ENCODE measurements around the gene CD96.
"Not testable (repeated sequence)": the region's sequence is repeated elsewhere in the genome, so short reads cannot be mapped to it uniquely, and the experiment has no call there.

CD96 gene

DNA sequence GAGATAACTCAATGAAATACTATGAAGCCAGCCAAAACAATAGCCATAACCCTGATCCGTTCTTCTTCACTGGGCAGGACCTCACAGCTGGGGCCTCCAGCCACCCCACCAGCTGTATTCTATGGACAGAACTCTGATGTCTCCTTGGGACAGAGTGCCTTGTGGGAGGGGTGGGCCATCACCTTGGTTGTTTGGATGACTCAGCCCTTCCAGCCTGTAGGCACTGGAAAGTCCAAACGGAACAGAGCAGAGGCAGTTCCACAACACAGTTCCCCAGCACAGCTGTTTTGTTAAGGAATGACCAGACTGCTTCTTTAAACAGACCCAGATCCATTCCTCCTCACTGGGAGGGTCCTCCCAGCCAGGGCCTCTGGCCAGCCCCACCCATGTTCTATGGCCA, 85.1 kb downstream of the CD96 start:
- DNase-seq (ENCODE audit: low read depth): no peak

DNA sequence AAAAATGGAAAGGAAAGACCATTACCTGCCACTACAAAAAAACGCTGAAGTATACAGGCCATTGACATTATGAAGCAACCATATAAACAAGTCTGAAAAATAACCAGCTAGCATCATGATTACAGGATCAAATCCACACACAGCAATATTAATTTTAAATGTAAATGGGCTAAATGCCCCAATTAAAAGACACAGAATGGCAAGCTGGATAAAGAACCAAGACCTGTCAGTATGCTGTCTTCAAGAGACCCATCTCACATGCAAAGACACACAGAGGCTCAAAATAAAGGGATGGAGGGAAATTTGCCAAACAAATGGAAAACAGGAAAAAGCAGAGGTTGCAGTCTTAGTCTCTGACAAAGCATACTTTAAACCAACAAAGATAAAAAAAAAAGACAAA, 87.0 kb downstream of the CD96 start:
- not testable (repeated sequence) for DNase-seq (ENCODE audit: low read depth)

DNA sequence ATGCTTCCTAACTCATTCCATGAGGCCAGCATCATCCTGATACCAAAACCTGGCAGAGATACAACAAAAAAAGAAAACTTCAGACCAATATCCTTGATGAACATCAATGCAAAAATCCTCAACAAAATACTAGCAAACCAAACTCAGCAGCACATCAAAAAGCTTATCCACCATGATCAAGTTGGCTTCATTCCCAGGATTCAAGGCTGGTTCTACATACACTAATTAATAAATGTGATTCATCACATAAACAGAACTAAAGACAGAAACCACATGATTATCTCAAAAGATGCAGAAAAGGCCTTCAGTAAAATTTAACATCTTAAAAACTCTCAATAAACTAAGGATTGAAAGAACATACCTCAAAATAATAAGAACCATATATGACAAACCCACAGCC, 88.6 kb downstream of the CD96 start:
- DNase-seq (ENCODE audit: low read depth): not testable (repeated sequence)

DNA sequence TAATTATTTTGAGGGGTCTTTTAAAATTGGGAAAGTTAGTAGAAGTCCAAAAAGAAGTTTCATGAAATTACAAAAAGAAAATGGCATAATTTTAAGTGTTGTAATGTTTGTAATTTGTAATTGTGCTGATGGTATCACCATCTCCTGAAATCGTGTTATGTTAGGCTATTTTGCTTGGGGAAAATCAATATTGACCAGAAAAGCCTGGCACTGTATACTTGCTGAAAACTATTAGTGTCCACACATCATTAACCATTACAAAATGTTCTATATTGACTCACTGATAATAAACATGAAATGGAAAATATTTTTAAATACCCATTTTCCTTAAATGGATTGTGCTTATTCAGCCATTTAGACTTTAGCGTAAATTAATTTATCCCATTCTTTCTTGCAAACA, 93.4 kb downstream of the CD96 start:
- DNase-seq (ENCODE audit: low read depth): no peak

DNA sequence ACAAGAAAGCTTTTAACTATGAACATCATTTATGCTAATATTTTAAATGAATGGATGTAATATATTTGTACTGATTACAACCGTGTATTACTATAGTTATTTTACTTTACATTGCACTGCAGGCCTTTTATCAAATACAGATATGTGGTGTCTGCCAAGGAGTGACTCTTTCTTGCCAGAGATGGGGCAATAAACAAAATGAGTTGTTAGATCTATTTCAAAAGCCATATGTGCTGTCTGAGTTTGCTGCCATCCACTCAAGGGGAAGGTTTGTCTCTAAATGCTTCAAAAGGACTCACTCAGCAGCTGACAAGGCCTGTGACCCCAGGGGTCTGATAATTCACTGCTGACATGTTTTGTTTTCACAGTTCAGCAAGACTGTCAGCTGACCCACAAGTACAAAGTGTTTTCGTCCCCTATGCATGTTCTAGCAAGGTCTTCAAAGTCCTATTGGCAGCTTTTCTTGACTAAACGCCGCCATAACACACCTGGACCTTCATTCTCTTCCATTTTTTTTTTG, 94.4 kb downstream of the CD96 start:
- DNase-seq (ENCODE audit: low read depth): no peak

DNA sequence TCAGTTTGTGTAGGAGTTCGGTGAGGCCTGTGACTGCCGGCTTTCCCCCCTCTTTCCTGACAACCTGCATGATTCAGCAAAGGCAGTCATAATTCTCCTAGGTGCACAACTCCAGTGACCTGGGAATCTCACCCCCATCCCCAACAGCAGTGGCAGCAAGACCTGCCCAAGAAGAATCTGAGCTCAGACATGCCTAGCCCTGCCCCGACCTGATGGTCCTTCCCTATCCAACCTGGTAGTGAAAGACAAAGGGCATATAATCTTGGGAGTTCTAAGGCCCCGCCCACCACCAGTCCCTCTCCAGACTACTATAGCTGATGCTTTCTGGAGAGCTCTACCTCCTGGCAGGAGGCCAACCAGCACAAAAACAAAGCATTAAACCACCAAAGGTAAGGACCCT, 97.3 kb downstream of the CD96 start:
- no peak for DNase-seq (ENCODE audit: low read depth)

DNA sequence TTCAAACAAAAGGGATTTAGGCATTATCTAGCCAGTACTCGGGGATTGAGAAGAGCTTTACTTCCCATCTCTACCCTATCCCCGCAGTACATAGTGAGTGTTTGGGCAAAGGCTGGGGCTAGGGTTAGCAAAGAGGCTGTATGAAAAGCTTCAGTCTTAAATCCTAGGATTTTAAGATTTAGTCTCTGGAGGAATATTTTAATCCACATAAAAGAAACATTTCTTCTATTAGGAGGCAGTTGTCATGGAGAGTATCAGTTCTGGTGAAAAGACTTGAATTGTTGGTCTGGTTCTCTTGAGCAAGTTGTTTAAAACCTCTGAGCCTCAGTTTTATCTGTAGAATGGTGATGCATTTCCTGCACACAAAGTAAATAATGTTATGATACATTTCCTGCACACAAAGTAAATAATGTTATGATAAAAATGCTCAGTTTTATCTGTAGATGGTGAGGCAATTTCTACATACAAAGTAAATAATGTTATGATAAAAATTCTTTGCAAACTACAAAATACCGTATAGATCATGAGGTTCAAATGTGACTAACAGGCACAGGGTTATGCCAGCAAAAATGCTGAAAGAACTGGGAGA, 107.1 kb downstream of the CD96 start:
- no peak for DNase-seq (ENCODE audit: low read depth)

DNA sequence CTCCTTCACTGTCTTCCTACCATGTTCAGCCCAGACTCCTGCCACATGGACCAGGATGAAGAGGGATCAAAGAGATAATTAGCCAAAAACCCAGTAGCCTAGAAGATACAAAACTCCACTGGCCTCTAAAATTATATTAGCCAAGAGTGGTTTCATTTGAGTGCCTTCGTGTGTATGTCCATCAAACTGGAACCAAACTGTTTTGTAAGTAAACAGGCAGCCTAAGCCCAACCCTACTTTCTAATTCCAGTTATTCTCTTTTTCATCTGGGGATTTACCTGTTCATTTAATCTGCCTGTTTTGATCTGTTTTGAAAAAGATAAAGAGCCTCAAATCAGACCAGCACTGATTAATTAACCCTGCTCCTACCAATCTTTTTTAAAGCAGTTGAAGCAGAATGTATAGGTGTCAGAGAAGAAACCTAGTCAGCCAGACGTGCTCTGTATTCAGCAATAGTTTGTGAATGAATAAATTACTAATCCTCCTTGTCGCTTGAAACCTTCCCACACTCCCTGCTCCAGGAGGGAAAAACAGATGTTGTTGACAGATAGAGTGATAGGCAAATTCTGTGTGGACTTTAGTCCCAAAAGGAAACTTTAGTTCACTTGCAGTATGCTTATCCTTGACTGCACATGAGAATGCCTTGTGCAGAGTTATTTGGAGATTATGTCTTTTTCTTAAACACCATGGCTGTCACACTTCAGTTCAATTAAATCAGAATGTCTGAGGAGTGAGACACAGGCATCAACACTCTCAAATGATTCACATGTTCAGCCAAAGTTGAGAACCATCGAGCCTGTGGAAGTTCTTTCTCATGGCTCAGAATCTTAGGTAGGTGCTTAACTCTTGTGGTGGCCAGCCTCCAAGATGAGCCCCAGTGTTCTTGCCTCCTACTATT, 108.6 kb downstream of the CD96 start:
- no peak for DNase-seq (ENCODE audit: low read depth)

DNA sequence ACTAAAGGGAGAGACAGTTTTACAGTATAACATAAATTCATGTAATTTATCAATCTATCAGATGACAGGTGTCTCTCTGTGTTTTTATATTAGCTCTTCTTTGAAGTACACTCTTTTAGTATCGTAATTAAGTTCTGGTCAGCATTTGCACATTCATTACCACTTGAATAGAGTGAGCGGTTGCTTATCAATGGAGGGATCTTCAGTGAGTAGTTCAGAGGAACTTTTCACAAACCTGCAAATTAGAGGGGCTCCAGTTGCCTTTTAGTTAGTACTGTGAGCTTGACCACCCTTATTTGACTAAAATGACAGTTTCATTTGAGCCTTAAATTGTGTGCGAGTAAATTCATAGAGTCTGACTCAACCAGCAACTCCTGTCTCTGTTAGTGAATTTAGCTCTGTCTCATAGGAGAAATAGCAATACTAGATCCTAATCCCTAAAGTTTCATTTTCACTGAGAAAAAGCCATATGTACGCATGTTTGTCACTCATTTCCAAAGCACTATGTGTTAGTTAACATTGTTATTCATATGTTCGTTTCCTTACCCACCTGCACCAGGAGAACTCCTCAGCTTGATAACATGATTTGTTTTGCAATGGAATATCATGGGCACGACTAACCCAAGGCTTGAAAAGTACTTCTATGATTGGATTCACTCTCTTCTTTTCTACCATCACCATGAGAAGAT, 110.6 kb downstream of the CD96 start:
- no peak for DNase-seq (ENCODE audit: low read depth)

DNA sequence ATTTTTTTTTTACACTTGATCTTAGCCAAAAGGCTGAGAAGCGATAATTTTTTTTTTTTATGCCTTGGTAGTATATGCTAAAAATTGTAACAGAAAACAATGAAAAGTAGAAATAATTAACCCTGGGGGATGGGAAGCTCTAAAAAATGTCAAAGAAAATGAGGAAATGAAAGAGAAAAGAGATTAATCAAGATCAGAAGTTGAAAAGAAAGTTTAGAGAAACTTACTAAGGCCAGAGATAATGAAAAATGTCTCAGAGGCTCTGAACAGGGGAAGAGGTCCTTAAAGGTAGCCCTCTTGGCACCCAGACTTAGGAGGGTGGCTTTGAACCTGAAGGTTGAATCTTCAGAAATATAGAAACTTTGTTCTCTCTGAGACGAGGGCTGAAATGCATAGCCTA, 111.8 kb downstream of the CD96 start:
- no peak for DNase-seq (ENCODE audit: low read depth)

DNA sequence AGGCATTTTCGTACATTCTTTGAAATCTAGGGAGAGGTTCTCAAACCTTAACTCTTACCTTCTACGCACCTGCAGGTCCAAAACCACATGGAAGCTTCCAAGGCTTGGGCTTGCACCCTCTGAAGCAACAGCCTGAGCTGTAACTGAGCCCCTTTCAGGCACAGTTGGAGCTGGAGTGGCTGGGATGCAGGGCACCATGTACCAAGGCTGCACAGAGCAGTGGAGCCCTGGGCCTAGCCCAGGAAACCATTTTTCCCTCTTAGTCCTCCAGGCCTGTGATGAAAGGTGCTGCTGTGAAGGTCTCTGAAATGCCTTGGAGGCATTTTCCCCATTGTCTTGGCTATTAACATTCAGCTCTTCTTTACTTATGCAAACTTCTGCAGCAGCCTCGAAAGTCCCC, 120.0 kb downstream of the CD96 start:
- no peak for DNase-seq (ENCODE audit: low read depth)

DNA sequence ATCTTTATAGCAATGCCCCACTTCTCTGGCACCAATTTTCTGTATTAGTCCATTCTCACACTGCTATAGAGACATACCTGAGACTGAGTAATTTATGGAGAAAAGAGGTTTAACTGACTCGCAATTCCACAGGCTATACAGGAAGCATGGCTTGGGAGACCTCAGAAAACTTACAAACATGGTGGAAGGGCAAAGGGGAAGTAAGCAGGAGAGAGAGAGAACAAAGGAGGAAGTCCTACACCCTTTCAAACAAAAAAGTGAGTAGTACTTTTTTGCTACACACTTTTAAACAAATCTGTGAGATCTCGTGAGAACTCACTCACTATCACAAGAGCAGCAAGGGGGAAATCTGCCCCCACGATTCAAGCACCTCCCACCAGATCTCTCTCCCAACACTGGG, 120.9 kb downstream of the CD96 start:
- DNase-seq (ENCODE audit: low read depth): no peak

DNA sequence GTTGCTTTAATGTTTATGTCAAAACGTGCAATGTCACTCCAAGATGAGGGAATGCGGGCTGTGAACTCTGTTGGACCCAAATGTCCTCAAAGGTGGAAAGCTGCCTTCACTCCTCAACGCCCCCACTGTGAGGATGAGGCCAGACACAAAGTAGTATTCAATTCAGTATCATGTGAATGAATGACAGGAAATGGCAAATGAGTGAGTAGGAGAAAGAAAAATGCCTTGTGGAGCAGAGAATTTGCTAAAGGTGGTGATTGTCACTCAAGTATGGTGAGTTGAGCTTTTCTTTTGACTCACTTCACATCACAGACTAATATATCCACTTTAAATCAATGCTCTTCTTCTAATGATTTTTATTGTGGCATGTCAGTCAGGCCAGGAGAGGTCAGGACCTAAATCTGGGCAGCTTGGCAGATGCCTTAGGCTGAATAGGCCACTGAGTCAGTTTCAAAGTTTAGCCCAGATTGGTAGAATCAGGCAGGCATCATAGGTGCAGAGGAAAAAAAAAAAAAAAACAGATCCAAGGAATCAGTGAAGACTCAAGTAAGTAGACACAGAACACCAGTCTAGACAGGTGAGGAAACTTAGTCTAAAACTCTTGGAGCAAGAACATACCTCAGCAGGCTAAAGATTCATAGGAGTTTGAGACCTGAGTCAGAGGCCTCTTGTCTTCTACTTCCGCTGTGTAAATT, 124.2 kb downstream of the CD96 start:
- no peak for DNase-seq (ENCODE audit: low read depth)

DNA sequence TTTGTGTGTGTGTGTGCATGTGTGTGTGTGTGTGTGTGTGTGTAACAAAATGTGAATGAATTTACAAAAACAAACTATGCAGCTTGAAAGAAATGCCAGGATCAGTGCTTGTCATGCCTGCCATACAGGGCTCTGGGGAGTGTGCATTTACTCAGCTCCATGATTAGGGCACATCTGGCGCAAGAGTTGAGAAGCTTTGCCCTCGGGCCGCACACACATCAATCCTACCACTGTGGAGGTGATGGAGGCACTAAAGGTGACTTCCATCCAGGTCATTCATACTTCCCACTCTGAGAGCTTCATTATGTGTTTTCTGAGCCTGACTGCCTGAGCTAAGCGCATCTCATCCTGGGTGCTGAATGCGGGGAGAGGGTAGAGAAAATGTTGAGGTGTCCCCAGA, 125.2 kb downstream of the CD96 start:
- DNase-seq (ENCODE audit: low read depth): no peak

DNA sequence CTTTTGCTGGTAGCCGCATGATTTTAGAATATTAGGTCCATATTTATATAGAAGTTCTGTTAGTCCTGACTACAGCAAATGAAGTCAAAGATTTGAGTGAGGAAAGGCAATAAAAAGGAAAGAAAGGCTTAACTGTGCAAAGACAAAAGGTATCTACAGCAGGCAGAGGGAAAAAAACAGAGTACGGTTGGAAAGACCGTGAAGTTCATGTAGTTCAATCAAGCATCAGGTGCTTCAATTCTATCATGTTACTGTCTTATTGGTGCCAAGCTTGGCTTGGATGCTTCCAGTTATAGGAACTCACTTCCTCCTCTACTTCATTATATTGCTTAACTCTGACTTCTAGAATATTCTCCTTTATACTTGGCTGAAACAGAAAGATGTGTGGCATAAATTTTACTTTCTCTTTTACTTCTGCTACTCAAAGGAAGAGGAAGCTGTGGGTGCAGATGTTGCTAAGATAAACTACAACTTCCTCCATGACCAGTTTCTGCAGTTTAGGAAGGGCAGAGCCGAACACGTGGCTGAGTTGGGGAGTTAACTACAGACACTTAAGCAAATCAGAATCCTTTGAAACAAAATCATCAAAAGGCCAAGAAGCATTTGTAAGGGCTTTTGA, 125.7 kb downstream of the CD96 start:
- DNase-seq (ENCODE audit: low read depth): peak; percentile 38

DNA sequence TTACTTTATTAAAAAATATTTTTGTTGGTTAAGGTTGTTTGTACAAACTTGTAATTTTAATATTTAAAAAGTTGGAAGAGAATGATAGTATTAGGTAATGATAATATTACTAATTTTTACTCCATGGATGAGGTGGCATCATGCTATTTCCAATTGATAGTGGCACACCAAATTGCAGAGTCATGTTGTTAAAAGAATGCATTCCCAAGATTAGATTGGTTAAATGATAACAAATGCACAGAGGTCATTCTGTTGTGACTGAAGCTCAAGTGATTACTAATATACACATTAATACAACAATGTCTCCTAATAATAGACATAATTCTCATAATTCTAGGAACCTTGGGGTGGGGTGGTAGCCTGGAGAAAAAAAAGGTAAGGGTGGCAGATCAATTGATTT, 126.3 kb downstream of the CD96 start:
- no peak for DNase-seq (ENCODE audit: low read depth)

DNA sequence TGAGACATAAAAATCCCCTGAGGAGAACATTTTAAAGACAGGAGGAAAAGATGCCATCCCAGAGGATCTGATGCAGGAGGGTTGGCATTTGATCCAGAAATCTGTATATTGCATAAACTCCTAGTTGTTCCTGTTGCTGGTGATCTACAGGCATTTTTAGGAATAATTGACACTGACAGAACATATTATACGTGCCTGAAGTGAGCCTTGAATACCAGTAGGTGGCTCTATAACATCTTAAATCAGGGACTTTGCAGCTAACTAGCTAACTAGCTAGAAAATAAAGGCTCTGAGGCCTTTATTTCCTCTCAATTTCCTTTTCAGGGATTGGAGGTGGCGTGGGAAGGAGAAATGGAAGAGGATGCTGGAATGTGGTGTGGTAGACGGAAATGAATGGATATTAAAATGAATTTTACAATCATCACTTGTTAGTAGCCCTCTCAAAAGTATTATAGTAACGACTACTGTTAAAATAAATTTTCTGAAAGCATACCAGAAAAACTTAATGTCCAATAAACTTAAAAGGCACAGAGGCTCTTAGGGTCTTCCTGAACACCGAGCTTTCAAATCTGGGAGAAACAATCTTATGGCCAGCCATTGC, 127.0 kb downstream of the CD96 start:
- DNase-seq (ENCODE audit: low read depth): no peak

DNA sequence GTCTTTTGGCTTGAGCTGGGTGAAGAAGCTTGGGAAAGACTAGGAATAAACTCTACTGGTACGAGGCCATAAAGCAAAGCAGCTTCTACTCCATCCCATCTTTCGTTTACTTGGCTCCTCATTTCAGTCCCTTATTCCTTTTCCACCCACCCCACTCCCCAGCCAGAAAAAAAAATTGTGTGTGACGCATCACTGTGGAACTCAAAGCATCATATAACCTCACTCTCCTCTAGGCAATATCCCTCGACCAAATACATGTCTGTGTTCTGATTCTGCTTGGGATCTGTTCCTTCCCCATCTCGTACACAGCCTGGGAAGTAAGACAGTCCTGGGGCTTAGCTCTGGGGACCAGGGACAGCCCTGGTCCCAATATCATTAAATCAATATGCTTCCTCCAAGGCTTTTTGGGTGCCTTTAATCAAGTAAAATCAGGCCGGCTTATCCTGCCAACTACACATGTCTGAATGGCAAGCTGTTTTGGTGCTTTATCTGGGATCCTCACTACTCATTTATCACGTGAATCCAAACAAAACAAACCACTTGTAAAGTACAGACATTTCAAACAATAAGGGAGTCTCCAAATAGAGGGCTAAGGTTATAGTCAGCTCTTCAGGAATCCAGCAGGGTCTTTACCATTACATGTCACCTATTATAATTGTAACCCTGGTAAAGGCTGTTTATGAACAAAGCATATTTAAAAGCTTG, 128.1 kb downstream of the CD96 start:
- no peak for DNase-seq (ENCODE audit: low read depth)

DNA sequence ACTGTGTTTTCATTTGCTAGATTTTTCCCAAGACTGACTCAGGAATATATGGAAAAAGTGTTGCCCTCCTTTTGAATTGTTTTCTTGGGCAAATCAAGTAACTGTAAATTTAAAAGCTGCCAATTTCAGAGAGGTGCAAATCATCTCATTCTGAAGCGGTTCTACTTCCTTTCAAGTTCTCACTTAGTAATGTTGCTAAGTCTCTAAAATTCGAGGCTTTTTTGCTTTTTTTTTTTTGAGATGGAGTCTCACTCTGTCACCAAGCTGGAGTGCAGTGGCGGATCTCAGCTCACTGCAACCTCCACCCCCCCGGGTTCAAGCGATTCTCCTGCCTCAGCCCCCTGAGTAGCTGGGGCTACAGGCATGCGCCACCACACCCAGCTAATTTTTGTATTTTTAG, 130.5 kb downstream of the CD96 start:
- not testable (repeated sequence) for DNase-seq (ENCODE audit: low read depth)

DNA sequence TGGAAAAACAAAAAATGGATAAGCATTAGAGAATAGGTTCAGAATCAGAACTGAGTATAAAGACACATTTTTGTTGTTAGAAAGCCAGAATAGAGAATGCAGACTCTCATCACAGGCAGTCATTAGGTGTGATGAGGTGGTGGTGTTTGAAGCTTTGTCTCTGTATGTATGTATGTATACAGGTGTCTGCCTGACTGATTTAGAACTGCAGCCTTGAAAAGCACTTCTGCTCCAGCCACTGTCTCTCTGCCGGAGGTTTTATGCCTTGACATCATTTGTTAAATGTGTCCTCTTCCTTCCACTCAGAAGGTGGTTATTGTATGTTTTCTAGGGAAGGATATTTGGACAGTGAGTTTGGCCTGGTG, 133.8 kb downstream of the CD96 start:
- DNase-seq (ENCODE audit: low read depth): no peak
